K562 (cell line): ENCODE measurements around the gene SEC24B.

ENCODE experiments used
- RNF2 ChIP-seq: sonication (generic); IDR thresholded peaks from 2 replicates; pipeline ENCODE4 v1.6.1; 2016
- ZNF707 ChIP-seq: fragments of 250-450 bp; sonication (Bioruptor Pico); conservative IDR thresholded peaks from 2 replicates; pipeline ENCODE4 v1.8.0; 2022; ENCODE audit warnings: inconsistent platforms, mild to moderate bottlenecking, moderate library complexity
- TF ChIP-seq, protein P1 (sequence below), 2 experiments: fragments of 450-650 bp; formaldehyde crosslinking in 1 of 2; IDR thresholded peaks; 2 replicates each; pipeline versions ENCODE4 v1.4.0 to v1.6.1; 2014 to 2020; ENCODE audit warnings: mild to moderate bottlenecking in 2 of 2, borderline replicate concordance in 1 of 2, low read depth in 1 of 2
- TF ChIP-seq, protein P2 (sequence below): sonication (generic); formaldehyde crosslinking; IDR thresholded peaks from 2 replicates; pipeline ENCODE4 v1.8.0; 2023; ENCODE audit warnings: mild to moderate bottlenecking, missing genetic modification reagents

DNA sequence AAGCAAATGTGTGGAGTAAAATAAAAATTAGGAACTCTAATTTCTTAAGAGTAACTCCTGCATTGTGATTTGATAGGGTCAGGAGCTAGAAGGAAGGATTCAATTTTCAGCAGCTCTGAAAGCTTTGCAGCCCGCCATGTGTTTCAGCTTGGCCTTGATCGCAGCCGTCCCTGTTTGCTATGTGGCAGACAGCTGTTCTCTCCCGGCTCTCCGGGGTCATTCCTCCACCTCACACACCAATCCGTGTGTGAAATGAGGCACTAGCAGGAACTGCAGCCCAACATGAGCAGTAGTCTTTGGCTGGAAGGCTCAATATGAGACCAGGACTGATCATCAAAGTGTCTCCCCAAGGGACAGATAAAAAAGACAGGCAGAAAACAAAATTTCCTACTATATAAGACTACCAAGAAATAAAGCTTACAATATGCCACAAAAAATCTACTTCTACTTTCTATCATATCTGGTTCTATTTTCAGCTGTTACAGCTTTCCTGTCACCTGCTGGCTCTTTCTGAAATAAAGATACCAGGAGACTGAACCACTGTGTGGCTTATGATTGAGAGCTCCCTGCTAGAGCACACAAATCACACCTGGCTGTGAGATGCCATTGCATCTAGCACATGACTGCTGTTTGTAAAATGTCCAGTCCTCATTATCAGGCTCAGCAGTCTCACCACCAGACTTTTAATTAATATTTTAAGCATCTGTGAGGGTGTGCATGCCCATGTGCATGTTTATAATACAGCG, 44.1 kb upstream of the SEC24B start:
- TF ChIP-seq, protein P1, sequence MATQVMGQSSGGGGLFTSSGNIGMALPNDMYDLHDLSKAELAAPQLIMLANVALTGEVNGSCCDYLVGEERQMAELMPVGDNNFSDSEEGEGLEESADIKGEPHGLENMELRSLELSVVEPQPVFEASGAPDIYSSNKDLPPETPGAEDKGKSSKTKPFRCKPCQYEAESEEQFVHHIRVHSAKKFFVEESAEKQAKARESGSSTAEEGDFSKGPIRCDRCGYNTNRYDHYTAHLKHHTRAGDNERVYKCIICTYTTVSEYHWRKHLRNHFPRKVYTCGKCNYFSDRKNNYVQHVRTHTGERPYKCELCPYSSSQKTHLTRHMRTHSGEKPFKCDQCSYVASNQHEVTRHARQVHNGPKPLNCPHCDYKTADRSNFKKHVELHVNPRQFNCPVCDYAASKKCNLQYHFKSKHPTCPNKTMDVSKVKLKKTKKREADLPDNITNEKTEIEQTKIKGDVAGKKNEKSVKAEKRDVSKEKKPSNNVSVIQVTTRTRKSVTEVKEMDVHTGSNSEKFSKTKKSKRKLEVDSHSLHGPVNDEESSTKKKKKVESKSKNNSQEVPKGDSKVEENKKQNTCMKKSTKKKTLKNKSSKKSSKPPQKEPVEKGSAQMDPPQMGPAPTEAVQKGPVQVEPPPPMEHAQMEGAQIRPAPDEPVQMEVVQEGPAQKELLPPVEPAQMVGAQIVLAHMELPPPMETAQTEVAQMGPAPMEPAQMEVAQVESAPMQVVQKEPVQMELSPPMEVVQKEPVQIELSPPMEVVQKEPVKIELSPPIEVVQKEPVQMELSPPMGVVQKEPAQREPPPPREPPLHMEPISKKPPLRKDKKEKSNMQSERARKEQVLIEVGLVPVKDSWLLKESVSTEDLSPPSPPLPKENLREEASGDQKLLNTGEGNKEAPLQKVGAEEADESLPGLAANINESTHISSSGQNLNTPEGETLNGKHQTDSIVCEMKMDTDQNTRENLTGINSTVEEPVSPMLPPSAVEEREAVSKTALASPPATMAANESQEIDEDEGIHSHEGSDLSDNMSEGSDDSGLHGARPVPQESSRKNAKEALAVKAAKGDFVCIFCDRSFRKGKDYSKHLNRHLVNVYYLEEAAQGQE (IDR thresholded peaks at IDR 0.05; ENCODE audit: borderline replicate concordance): no peak
- TF ChIP-seq, protein P1 (CRISPR knock-in tag; IDR thresholded peaks at IDR 0.05; ENCODE audit: low read depth): no peak
- TF ChIP-seq ZNF707 (CRISPR knock-in tag) (no peak), RNF2 (no peak)
- TF ChIP-seq, protein P2, sequence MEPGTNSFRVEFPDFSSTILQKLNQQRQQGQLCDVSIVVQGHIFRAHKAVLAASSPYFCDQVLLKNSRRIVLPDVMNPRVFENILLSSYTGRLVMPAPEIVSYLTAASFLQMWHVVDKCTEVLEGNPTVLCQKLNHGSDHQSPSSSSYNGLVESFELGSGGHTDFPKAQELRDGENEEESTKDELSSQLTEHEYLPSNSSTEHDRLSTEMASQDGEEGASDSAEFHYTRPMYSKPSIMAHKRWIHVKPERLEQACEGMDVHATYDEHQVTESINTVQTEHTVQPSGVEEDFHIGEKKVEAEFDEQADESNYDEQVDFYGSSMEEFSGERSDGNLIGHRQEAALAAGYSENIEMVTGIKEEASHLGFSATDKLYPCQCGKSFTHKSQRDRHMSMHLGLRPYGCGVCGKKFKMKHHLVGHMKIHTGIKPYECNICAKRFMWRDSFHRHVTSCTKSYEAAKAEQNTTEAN (CRISPR knock-in tag): no peak
